HG03457 (cell line): ENCODE results near the gene ATOSB.

ENCODE experiments used
- ATAC-seq: cut with Tn5 transposase; IDR thresholded peaks from one replicate; pipeline ENCODE4 v1.9.1; 2021; ENCODE audit warnings: moderate number of reproducible peaks; ENCODE audit not compliant: unreplicated experiment

The ATOSB gene

DNA sequence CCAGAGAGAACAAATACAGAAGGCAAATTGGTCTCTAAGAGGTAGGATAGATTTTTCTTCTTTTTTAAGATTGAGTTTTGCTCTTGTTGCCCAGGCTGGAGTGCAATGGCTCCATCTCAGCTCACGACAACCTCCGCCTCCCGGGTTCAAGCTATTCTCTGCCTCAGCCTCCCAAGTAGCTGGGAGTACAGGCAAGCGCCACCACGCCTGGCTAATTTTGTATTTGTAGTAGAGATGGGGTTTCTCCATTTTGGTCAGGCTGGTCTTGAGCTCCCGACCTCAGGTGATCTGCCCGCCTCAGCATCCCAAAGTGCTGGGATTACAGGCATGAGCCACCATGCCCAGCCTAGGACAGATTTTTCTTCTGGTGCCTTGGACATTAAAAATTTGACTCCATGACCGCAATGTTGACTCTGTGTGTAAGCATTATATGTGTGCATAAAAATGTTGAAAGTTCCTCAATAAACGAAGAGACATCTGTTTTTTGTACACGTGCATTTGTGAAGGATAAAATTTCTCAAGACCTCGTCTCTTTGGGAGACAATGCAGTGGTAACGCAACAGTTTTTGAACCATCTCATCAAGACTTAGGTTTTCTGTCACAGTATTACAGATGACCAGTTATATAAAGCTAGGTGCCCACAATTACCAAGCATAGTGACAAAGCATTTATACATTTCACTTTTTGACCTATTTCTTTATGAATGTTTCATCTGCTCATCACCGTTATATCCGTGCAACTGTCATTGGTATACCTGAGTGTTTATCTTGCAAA is 60.6 kb downstream of the ATOSB start:
- ATAC-seq: no peak

DNA sequence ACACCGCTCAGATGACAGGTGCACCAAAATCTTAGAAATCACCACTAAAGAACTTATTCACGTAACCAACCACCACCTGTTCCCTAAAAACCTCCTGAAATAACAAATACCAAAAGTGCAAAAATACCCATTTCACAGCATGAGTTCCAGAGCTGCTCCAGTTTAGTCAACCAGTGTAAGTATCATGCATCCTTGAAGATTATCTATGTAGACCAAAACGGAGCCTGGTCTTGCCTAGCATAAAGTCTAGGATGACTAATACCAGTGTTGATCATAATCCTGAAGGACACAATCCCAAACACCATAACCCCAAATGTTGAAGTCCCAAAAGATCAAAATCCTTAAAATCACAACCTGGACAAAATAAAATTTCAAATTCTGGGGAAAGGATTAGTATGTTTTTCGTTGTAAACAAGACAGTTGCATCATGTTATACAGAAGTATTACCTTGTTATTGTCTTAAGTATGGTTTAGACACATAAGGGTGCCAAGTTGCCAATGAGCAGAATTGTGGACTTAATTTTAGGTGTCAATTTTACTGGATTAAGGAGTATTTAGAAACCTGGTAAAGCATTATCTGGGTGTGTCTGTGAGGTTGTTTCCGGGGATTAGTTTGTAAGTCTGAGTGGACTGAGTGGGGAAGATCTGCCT is 61.4 kb downstream of the ATOSB start:
- ATAC-seq: no peak
